HEK293 (cell line): ENCODE measurements around the gene CNST.
"Not testable (repeated sequence)": the region's sequence is repeated elsewhere in the genome, so short reads cannot be mapped to it uniquely, and the experiment has no call there.

Experiments used
- CTCF ChIA-PET: fragments of 350-600 bp; formaldehyde crosslinking; extraction: SDS; loops from one replicate; lab custom pipeline; 2021; ENCODE audit warnings: antibody characterized with exemption; lab: Yijun Ruan, JAX
- POLR2A ChIA-PET: fragments of 300-600 bp; formaldehyde crosslinking; extraction: SDS; loops from one replicate; lab custom pipeline; 2020; ENCODE audit warnings: antibody characterized with exemption, inconsistent platforms; lab: Yijun Ruan, JAX
- H3K27ac ChIP-seq: fragments of 200-500 bp; sonication (Bioruptor generic); 2 replicates; pipeline ENCODE4 v1.5.1; 2014; ENCODE audit warnings: low read depth, low read length, control low read depth, inconsistent platforms; ENCODE audit errors: extremely low read depth
- H3K36me3 ChIP-seq, 2 experiments: fragments of 200-500 bp in 1 of 2; sonication (Bioruptor generic) in 1 of 2; 1 replicate in 1 of 2; 2 replicates in 1 of 2; pipeline ENCODE4 v1.5.1; 2014 to 2017; ENCODE audit warnings: inconsistent platforms in 2 of 2, low read length in 2 of 2; ENCODE audit not compliant: control insufficient read depth in 2 of 2, insufficient read depth in 1 of 2
- H3K4me1 ChIP-seq: fragments of 200-500 bp; sonication (Bioruptor generic); 2 replicates; pipeline ENCODE4 v1.5.1; 2014; ENCODE audit warnings: mild to moderate bottlenecking, low read length, inconsistent platforms; ENCODE audit not compliant: control insufficient read depth, insufficient read depth
- H3K4me3 ChIP-seq: 2 replicates; pipeline ENCODE4 v1.5.1; 2011; ENCODE audit warnings: low read depth, mild to moderate bottlenecking, control low read depth, low read length, moderate library complexity
- H3K9me3 ChIP-seq: fragments of 200-500 bp; sonication (Bioruptor generic); 2 replicates; pipeline ENCODE4 v1.5.1; 2014; ENCODE audit warnings: low read depth, low read length, inconsistent platforms; ENCODE audit not compliant: control insufficient read depth, insufficient read depth
- FEZF1 ChIP-seq: fragments of 450-650 bp; formaldehyde crosslinking; IDR thresholded peaks from 2 replicates; pipeline ENCODE4 v1.5.1; 2016; ENCODE audit warnings: missing biosample characterization, missing genetic modification characterization
- GLIS2 ChIP-seq: fragments of 450-650 bp; formaldehyde crosslinking; IDR thresholded peaks from 2 replicates; pipeline ENCODE4 v1.5.1; 2016; ENCODE audit warnings: missing biosample characterization, missing genetic modification characterization
- HOXA7 ChIP-seq: sonication (generic); formaldehyde crosslinking; IDR thresholded peaks from 2 replicates; pipeline ENCODE4 v1.8.1; 2022; ENCODE audit warnings: missing genetic modification reagents, borderline replicate concordance
- HOXD13 ChIP-seq: sonication (generic); formaldehyde crosslinking; IDR thresholded peaks from 2 replicates; pipeline ENCODE4 v1.8.0; 2022; ENCODE audit warnings: missing genetic modification reagents, borderline replicate concordance
- MYNN ChIP-seq: fragments of 450-650 bp; formaldehyde crosslinking; IDR thresholded peaks from 2 replicates; pipeline ENCODE4 v1.5.1; 2016; ENCODE audit warnings: missing biosample characterization, missing genetic modification characterization, borderline replicate concordance
- ZEB2 ChIP-seq: fragments of 450-650 bp; formaldehyde crosslinking; IDR thresholded peaks from 2 replicates; pipeline ENCODE4 v1.5.1; 2016; ENCODE audit warnings: missing biosample characterization, missing genetic modification characterization
- ZFP37 ChIP-seq: fragments of 450-650 bp; formaldehyde crosslinking; IDR thresholded peaks from 2 replicates; pipeline ENCODE4 v1.5.1; 2016; ENCODE audit warnings: missing biosample characterization, missing genetic modification characterization
- ZNF112 ChIP-seq: fragments of 450-650 bp; formaldehyde crosslinking; IDR thresholded peaks from 2 replicates; pipeline ENCODE4 v1.5.0; 2017; ENCODE audit warnings: missing biosample characterization, missing genetic modification characterization
- ZNF132 ChIP-seq: fragments of 450-650 bp; formaldehyde crosslinking; IDR thresholded peaks from 2 replicates; pipeline ENCODE4 v1.5.1; 2017; ENCODE audit warnings: missing biosample characterization, missing genetic modification characterization, borderline replicate concordance
- ZNF175 ChIP-seq: fragments of 450-650 bp; formaldehyde crosslinking; IDR thresholded peaks from 2 replicates; pipeline ENCODE4 v1.5.1; 2016; ENCODE audit warnings: missing biosample characterization, missing genetic modification characterization
- ZNF221 ChIP-seq: fragments of 450-650 bp; formaldehyde crosslinking; IDR thresholded peaks from 2 replicates; pipeline ENCODE4 v1.5.1; 2017; ENCODE audit warnings: missing biosample characterization, missing genetic modification characterization, borderline replicate concordance
- ZNF274 ChIP-seq, 2 experiments: fragments of 200-500 bp in 1 of 2; fragments of 450-650 bp in 1 of 2; sonication (Bioruptor generic) in 1 of 2; formaldehyde crosslinking in 1 of 2; IDR thresholded peaks; 2 replicates each; pipeline versions ENCODE4 v1.5.1 to v1.6.1; 2014 to 2016; ENCODE audit warnings: borderline replicate concordance in 1 of 2, inconsistent platforms in 1 of 2, low read length in 1 of 2, missing biosample characterization in 1 of 2, missing genetic modification characterization in 1 of 2
- ZNF292 ChIP-seq: fragments of 450-650 bp; formaldehyde crosslinking; IDR thresholded peaks from 2 replicates; pipeline ENCODE4 v1.5.1; 2016; ENCODE audit warnings: low read depth, missing biosample characterization, missing genetic modification characterization, borderline replicate concordance
- ZNF341 ChIP-seq: fragments of 450-650 bp; formaldehyde crosslinking; IDR thresholded peaks from 2 replicates; pipeline ENCODE4; 2016; ENCODE audit warnings: low read depth, missing biosample characterization, missing genetic modification characterization
- ZNF416 ChIP-seq: fragments of 450-650 bp; formaldehyde crosslinking; IDR thresholded peaks from 2 replicates; pipeline ENCODE4 v1.5.1; 2016; ENCODE audit warnings: missing biosample characterization, missing genetic modification characterization
- ZNF423 ChIP-seq: fragments of 450-650 bp; formaldehyde crosslinking; IDR thresholded peaks from 2 replicates; pipeline ENCODE4 v1.5.1; 2016; ENCODE audit warnings: missing biosample characterization, missing genetic modification characterization
- ZNF610 ChIP-seq: fragments of 450-650 bp; formaldehyde crosslinking; IDR thresholded peaks from 2 replicates; pipeline ENCODE4 v1.5.1; 2016; ENCODE audit warnings: missing biosample characterization, missing genetic modification characterization, borderline replicate concordance
- ZNF660 ChIP-seq: fragments of 450-650 bp; IDR thresholded peaks from 2 replicates; pipeline ENCODE4 v1.5.1; 2018; ENCODE audit warnings: missing biosample characterization, mild to moderate bottlenecking, missing genetic modification characterization
- ZNF677 ChIP-seq: fragments of 450-650 bp; IDR thresholded peaks from 2 replicates; pipeline ENCODE4 v1.5.0; 2018; ENCODE audit warnings: missing biosample characterization, mild to moderate bottlenecking, missing genetic modification characterization, moderate library complexity
- ZNF76 ChIP-seq: fragments of 450-650 bp; formaldehyde crosslinking; IDR thresholded peaks from 2 replicates; pipeline ENCODE4; 2016; ENCODE audit warnings: low read depth, missing biosample characterization, missing genetic modification characterization, borderline replicate concordance
- ZNF776 ChIP-seq: fragments of 450-650 bp; formaldehyde crosslinking; IDR thresholded peaks from 2 replicates; pipeline ENCODE4 v1.5.0; 2017; ENCODE audit warnings: missing biosample characterization, missing genetic modification characterization, borderline replicate concordance
- ZNF792 ChIP-seq: fragments of 450-650 bp; formaldehyde crosslinking; IDR thresholded peaks from 2 replicates; pipeline ENCODE4 v1.5.1; 2016; ENCODE audit warnings: missing biosample characterization, missing genetic modification characterization
- TF ChIP-seq, protein P1 (sequence below): sonication (generic); formaldehyde crosslinking; IDR thresholded peaks from 2 replicates; pipeline ENCODE4 v1.8.1; 2022; ENCODE audit warnings: mild to moderate bottlenecking, moderate library complexity, missing genetic modification reagents
- TF ChIP-seq, protein P2 (sequence below): fragments of 450-650 bp; formaldehyde crosslinking; IDR thresholded peaks from 2 replicates; pipeline ENCODE4 v1.5.1; 2016; ENCODE audit warnings: missing biosample characterization, missing genetic modification characterization
- TF ChIP-seq, protein P3 (sequence below): fragments of 450-650 bp; formaldehyde crosslinking; IDR thresholded peaks from 2 replicates; pipeline ENCODE4 v1.5.1; 2016; ENCODE audit warnings: missing biosample characterization, missing genetic modification characterization
- TF ChIP-seq, protein P4 (sequence below): fragments of 450-650 bp; formaldehyde crosslinking; IDR thresholded peaks from 2 replicates; pipeline ENCODE4 v1.5.1; 2016; ENCODE audit warnings: missing biosample characterization, missing genetic modification characterization

CNST gene

DNA sequence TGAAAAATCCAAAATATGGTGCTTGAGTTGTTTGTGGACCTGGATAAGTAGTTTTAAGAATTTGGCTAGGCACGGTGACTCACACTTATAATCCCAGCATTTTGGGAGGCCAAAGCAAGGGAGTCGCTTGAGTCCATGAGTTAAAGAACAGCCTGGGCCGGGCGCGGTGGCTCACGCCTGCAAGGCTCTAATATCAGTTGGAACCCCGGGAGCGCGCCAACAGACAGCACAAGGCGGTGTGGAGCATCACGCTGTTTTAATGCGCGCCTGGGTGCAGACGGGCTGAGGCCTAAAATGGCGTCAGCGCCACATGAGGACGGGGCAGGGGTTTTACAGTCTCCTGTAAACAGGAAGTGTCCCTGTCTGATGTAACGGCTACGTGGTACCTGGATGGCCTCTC lies 39.0 kb downstream of the CNST start:
- CTCF ChIA-PET, POLR2A ChIA-PET, H3K36me3 ChIP-seq, H3K4me3 ChIP-seq, H3K4me1 ChIP-seq, H3K27ac ChIP-seq, H3K9me3 ChIP-seq: not testable (repeated sequence)

DNA sequence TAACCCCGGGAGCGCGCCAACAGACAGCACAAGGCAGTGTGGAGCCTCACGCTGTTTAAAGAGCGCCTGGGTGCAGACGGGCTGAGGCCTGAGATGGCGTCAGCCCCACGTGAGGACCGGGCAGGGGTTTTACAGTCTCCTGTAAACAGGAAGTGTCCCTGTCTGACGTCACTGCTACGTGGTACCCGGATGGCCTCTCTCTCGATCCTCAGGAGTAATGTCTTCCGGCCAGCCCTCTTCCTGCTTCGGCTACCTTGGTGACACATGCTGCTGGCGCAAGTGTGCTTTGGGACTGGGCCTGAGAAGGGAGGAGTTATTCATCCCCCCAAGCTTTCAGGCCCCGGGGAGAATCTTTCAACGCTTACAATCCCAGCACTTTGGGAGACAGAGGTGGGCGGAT lies 41.2 kb downstream of the CNST start:
- H3K4me3 ChIP-seq: no peak overlapping the region
- TF ChIP-seq GLIS2 (no peak), ZNF292 (tag by site-specific recombination) (no peak), ZNF660 (tag by site-specific recombination) (no peak), ZFP37 (no peak), ZNF132 (no peak), ZNF677 (no peak), ZNF76 (tag by site-specific recombination) (no peak), MYNN (tag by site-specific recombination) (no peak), ZNF610 (no peak), ZNF221 (tag by site-specific recombination) (no peak), ZNF112 (tag by site-specific recombination) (no peak), ZNF274 (IDR thresholded peaks at IDR 0.05; ENCODE audit: low read length) (no peak), ZNF274 (tag by site-specific recombination; IDR thresholded peaks at IDR 0.05; ENCODE audit: borderline replicate concordance) (no peak)
- TF ChIP-seq, protein P1, sequence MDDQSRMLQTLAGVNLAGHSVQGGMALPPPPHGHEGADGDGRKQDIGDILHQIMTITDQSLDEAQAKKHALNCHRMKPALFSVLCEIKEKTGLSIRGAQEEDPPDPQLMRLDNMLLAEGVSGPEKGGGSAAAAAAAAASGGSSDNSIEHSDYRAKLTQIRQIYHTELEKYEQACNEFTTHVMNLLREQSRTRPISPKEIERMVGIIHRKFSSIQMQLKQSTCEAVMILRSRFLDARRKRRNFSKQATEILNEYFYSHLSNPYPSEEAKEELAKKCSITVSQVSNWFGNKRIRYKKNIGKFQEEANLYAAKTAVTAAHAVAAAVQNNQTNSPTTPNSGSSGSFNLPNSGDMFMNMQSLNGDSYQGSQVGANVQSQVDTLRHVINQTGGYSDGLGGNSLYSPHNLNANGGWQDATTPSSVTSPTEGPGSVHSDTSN (CRISPR knock-in tag): no peak
- TF ChIP-seq, protein P2, sequence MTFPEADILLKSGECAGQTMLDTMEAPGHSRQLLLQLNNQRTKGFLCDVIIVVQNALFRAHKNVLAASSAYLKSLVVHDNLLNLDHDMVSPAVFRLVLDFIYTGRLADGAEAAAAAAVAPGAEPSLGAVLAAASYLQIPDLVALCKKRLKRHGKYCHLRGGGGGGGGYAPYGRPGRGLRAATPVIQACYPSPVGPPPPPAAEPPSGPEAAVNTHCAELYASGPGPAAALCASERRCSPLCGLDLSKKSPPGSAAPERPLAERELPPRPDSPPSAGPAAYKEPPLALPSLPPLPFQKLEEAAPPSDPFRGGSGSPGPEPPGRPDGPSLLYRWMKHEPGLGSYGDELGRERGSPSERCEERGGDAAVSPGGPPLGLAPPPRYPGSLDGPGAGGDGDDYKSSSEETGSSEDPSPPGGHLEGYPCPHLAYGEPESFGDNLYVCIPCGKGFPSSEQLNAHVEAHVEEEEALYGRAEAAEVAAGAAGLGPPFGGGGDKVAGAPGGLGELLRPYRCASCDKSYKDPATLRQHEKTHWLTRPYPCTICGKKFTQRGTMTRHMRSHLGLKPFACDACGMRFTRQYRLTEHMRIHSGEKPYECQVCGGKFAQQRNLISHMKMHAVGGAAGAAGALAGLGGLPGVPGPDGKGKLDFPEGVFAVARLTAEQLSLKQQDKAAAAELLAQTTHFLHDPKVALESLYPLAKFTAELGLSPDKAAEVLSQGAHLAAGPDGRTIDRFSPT (tag by site-specific recombination): no peak
- H3K27ac ChIP-seq: no peak overlapping the region
- H3K36me3 ChIP-seq: no peaks in the 10 kb centered on the region
- ChIA-PET CTCF (no interaction called here), POLR2A (no interaction called here)
- no peaks in the 10 kb centered on the region for H3K9me3 ChIP-seq
- H3K4me1 ChIP-seq: no peaks in the 10 kb centered on the region

DNA sequence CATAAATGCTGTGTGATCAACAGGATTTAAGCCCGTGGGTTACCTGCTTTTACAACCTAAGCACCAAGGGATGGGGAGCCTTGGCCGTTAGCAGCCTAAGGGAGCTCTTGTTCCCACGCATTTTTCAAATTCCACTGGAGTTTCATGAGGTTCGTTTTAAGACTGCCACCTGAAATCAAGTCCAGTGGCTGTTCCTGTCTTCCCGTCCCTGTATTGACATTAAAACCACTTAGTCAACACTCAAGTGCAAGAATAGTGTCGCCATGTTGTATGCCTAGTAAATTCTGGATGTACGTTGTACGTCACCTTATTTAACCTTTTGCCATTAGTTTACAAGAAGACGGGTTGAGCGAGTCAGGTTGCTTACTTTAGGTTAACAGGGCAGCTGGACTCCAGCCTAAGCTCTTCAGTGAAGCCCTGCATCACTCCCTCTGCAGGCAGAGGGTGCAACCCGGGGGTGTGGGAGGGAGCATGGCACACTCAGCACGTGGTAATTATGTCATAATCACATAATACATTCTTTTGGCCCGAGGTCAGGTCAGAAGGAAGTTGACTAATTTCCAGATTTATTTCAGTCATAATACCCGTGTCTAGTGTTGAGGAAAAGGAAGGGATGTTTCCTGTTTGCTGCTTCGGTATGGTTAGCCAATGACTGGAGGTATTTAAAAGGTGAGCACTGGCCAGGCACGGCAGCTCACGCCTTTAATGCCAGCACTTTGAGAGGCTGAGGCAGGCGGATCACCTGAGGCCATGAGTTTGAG lies 42.5 kb downstream of the CNST start:
- no peak overlapping the region for H3K27ac ChIP-seq
- POLR2A ChIA-PET: no interaction called here
- H3K9me3 ChIP-seq: no peaks in the 10 kb centered on the region
- H3K4me3 ChIP-seq: no peak overlapping the region
- no peaks in the 10 kb centered on the region for H3K4me1 ChIP-seq
- no peaks in the 10 kb centered on the region for H3K36me3 ChIP-seq
- CTCF ChIA-PET: interaction anchor here (0.6 kb wide), 1 partner anchor 24 kb away, joined by 3 read pairs; no protein-coding TSS in a partner anchor
- TF ChIP-seq ZNF341 (tag by site-specific recombination): peak; percentile 83
- TF ChIP-seq HOXA7 (CRISPR knock-in tag): no peak
- TF ChIP-seq, protein P3, sequence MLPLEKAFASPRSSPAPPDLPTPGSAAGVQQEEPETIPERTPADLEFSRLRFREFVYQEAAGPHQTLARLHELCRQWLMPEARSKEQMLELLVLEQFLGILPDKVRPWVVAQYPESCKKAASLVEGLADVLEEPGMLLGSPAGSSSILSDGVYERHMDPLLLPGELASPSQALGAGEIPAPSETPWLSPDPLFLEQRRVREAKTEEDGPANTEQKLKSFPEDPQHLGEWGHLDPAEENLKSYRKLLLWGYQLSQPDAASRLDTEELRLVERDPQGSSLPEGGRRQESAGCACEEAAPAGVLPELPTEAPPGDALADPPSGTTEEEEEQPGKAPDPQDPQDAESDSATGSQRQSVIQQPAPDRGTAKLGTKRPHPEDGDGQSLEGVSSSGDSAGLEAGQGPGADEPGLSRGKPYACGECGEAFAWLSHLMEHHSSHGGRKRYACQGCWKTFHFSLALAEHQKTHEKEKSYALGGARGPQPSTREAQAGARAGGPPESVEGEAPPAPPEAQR (tag by site-specific recombination): no peak
- no peak for TF ChIP-seq ZEB2
- TF ChIP-seq ZNF423 (tag by site-specific recombination): no peak
- TF ChIP-seq FEZF1 (tag by site-specific recombination): no peak
- TF ChIP-seq ZNF776 (tag by site-specific recombination): no peak
- TF ChIP-seq, protein P4, sequence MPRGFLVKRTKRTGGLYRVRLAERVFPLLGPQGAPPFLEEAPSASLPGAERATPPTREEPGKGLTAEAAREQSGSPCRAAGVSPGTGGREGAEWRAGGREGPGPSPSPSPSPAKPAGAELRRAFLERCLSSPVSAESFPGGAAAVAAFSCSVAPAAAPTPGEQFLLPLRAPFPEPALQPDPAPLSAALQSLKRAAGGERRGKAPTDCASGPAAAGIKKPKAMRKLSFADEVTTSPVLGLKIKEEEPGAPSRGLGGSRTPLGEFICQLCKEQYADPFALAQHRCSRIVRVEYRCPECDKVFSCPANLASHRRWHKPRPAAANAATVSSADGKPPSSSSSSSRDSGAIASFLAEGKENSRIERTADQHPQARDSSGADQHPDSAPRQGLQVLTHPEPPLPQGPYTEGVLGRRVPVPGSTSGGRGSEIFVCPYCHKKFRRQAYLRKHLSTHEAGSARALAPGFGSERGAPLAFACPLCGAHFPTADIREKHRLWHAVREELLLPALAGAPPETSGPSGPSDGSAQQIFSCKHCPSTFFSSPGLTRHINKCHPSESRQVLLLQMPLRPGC (tag by site-specific recombination): no peak
- TF ChIP-seq ZNF677: no peak
- TF ChIP-seq ZNF416 (tag by site-specific recombination): no peak
- no peak for TF ChIP-seq ZNF175 (tag by site-specific recombination)
- no peak for TF ChIP-seq HOXD13 (CRISPR knock-in tag)
- no peak for TF ChIP-seq ZNF792 (tag by site-specific recombination)
